Tibial nerve (tissue), 4 donors: ENCODE measurements around the gene ACAP1. TPM values are rescaled to one million over a fixed set of nuclear protein-coding genes. Genes with fewer than 3 reads are reported as not detected.
A peak's percentile ranks its signal among the peaks of the same experiment; 100 is the strongest.

Experiments
- DNase-seq, 2 donors: peaks; one replicate each; pipeline ENCODE4 v3.0.0-alpha.2; 2019; ENCODE audit warnings: low spot score in 2 of 2
- H3K27ac ChIP-seq, 4 donors: fragments of 200-600 bp; sonication (generic) in 3 of 4; one replicate each; pipeline ENCODE4 v1.5.1; 2017 to 2019; ENCODE audit warnings: mild to moderate bottlenecking in 1 of 4
- H3K27me3 ChIP-seq, 2 donors: fragments of 200-600 bp; sonication (generic) in 1 of 2; one replicate each; pipeline versions ENCODE4 v1.5.1 to v1.6.0; 2017 to 2019
- H3K36me3 ChIP-seq, 3 donors: fragments of 200-600 bp; sonication (generic); one replicate each; pipeline ENCODE4 v1.5.1; 2018 to 2019
- H3K4me1 ChIP-seq, 4 donors: fragments of 200-600 bp; sonication (generic) in 3 of 4; one replicate each; pipeline ENCODE4 v1.5.1; 2017 to 2019
- H3K4me3 ChIP-seq, 4 donors: fragments of 200-600 bp; sonication (generic) in 3 of 4; one replicate each; pipeline ENCODE4 v1.5.1; 2017 to 2019; ENCODE audit warnings: mild to moderate bottlenecking in 1 of 4, moderate library complexity in 1 of 4
- H3K9me3 ChIP-seq, 4 donors: fragments of 200-600 bp; sonication (generic) in 3 of 4; one replicate each; pipeline ENCODE4 v1.5.1; 2017 to 2019
- CTCF ChIP-seq, 5 experiments: fragments of 200-600 bp in 3 of 5; fragments of 450-650 bp in 2 of 5; sonication (generic) in 3 of 5; IDR thresholded peaks; one replicate each; pipeline ENCODE4 v1.5.1; 2016 to 2019; ENCODE audit warnings: antibody characterized with exemption in 5 of 5, mild to moderate bottlenecking in 3 of 5, moderate library complexity in 2 of 5
- EP300 ChIP-seq, 2 donors: sonication (generic); formaldehyde crosslinking; IDR thresholded peaks; one replicate each; pipeline ENCODE4 v1.6.1; 2017; ENCODE audit warnings: antibody characterized with exemption in 2 of 2, mild to moderate bottlenecking in 1 of 2
- POLR2A ChIP-seq, 2 donors: fragments of 450-650 bp; IDR thresholded peaks; one replicate each; pipeline ENCODE4 v1.6.1; 2017; ENCODE audit warnings: antibody characterized with exemption in 2 of 2, mild to moderate bottlenecking in 2 of 2, moderate library complexity in 2 of 2
- WGBS, 2 donors: methylation state at CpG; one replicate each; pipeline ENCODE4 v1.1.5; 2018; 5-methylcytosine and 5-hydroxymethylcytosine counted together
- total RNA-seq, 4 donors: library from RNA; depleted of rRNA; stranded (reverse); fragments of >200 nt; gene quantifications; one replicate each; pipeline ENCODE4 v1.1.0, GENCODE V29; 2016

The ACAP1 gene
- total RNA-seq, 4 donors from 2014 or later: 8.1 to 33.1 (median 11.2) TPM

GRCh38 chr17:7327056-7327455, 9.3 kb upstream of the ACAP1 start:
- H3K36me3 ChIP-seq: peaks cover 4 to 51% (median 15%) of the 10 kb centered on the region in 3 donors
- H3K4me1 ChIP-seq: peaks cover 0 to 30% (median 14%) of the 10 kb centered on the region in 4 donors
- H3K4me3 ChIP-seq: no peak overlapping the region
- H3K9me3 ChIP-seq: no peaks in the 10 kb centered on the region
- TF ChIP-seq POLR2A (IDR thresholded peaks at IDR 0.05) (no peak), CTCF (IDR thresholded peaks at IDR 0.05) (no peak), EP300 (IDR thresholded peaks at IDR 0.05) (no peak)
- DNase-seq: no peak
- WGBS, 2 donors: 86 to 87% methylated on average over 7 of the region's 7 CpGs
- no peak overlapping the region for H3K27ac ChIP-seq
- peaks cover 0 to 6% of the 10 kb centered on the region in 2 donors for H3K27me3 ChIP-seq

- Histone ChIP-seq H3K27me3 (peaks cover 0 to 8% of the 10 kb centered on the region in 2 donors), H3K4me3 (no peak overlapping the region), H3K4me1 (peaks cover 0 to 30% (median 14%) of the 10 kb centered on the region in 4 donors), H3K36me3 (peaks cover 2 to 47% (median 12%) of the 10 kb centered on the region in 3 donors), H3K9me3 (no peaks in the 10 kb centered on the region), H3K27ac (no peak overlapping the region)
- no peak for TF ChIP-seq CTCF (IDR thresholded peaks at IDR 0.05)
- TF ChIP-seq EP300 (IDR thresholded peaks at IDR 0.05): no peak
- no peak for TF ChIP-seq POLR2A (IDR thresholded peaks at IDR 0.05)
- 67 to 81% methylated on average over 17 of the region's 17 CpGs for WGBS, 2 donors
- no peak for DNase-seq
These were observed 8.8 kb upstream of the ACAP1 start for GRCh38 chr17:7327501-7327900.

- Histone ChIP-seq H3K4me3 (peak overlapping the region in 1 of 4 donors; percentile 77), H3K4me1 (peaks cover 0 to 30% (median 14%) of the 10 kb centered on the region in 4 donors), H3K27me3 (peaks cover 0 to 8% of the 10 kb centered on the region in 2 donors), H3K9me3 (no peaks in the 10 kb centered on the region), H3K36me3 (peaks cover 2 to 42% (median 8%) of the 10 kb centered on the region in 3 donors), H3K27ac (no peak overlapping the region)
- DNase-seq: no peak
- TF ChIP-seq POLR2A (IDR thresholded peaks at IDR 0.05) (no peak), EP300 (IDR thresholded peaks at IDR 0.05) (no peak), CTCF (IDR thresholded peaks at IDR 0.05) (no peak)
- WGBS, 2 donors: 76 to 91% methylated on average over 1 of the region's 1 CpG
These were observed 8.3 kb upstream of the ACAP1 start for GRCh38 chr17:7328009-7328408.

- peak within 1 kb of the TSS; percentile 78 to 97 (median 86) for H3K27ac ChIP-seq
- peak within 1 kb of the TSS; percentile 77 to 91 (median 79) for H3K4me3 ChIP-seq
- H3K4me1 ChIP-seq: peaks cover 0 to 30% (median 14%) of the 10 kb centered on the region in 4 donors
- WGBS, 2 donors: 1 to 2% methylated on average over 23 to 34 of the region's 50 CpGs
- peaks cover 0 to 15% of the 10 kb centered on the region in 2 donors for H3K27me3 ChIP-seq
- peaks cover 0 to 33% (median 0%) of the 10 kb centered on the region in 3 donors for H3K36me3 ChIP-seq
- TF ChIP-seq CTCF (IDR thresholded peaks at IDR 0.05): no peak
- no peak for TF ChIP-seq POLR2A (IDR thresholded peaks at IDR 0.05)
- TF ChIP-seq EP300 (IDR thresholded peaks at IDR 0.05): no peak
- H3K9me3 ChIP-seq: no peaks in the 10 kb centered on the region
- no peak for DNase-seq
These were observed 7.4 kb upstream of the ACAP1 start, which contains the start of gene NEURL4 for GRCh38 chr17:7328840-7329373. NEURL4 (minus strand) TSS chr17:7329335; CDS start chr17:7329312, 23 bp downstream.

GRCh38 chr17:7329374-7329996, 6.8 kb upstream of the ACAP1 start:
- Histone ChIP-seq H3K4me3 (peak overlapping the region; percentile 77 to 91 (median 79)), H3K27ac (peak overlapping the region; percentile 78 to 97 (median 86)), H3K9me3 (no peaks in the 10 kb centered on the region), H3K4me1 (peaks cover 0 to 30% (median 14%) of the 10 kb centered on the region in 4 donors), H3K36me3 (peaks cover 0 to 27% (median 0%) of the 10 kb centered on the region in 3 donors), H3K27me3 (peaks cover 0 to 21% of the 10 kb centered on the region in 2 donors)
- TF ChIP-seq POLR2A (IDR thresholded peaks at IDR 0.05) (peak; percentile 77 to 85), EP300 (IDR thresholded peaks at IDR 0.05) (peak; percentile 52 to 98), CTCF (IDR thresholded peaks at IDR 0.05) (peak in 3 of 5 experiments; percentile 4 to 40 (median 24))
- peak; percentile 96 to 97 for DNase-seq
- WGBS, 2 donors: 0% methylated on average over 26 to 37 of the region's 43 CpGs
